DND-41 (cell line): Measurements from ENCODE around the gene GALNT18.

ENCODE experiments used
- EZH2 ChIP-seq: IDR thresholded peaks from 3 replicates; pipeline ENCODE4 v1.6.1; 2012; ENCODE audit warnings: borderline replicate concordance, low read depth, mild to moderate bottlenecking, moderate library complexity, low read length, inconsistent platforms; ENCODE audit not compliant: severe bottlenecking
- TF ChIP-seq, protein P1 (sequence below): IDR thresholded peaks from 2 replicates; pipeline ENCODE4 v1.5.1; 2012; ENCODE audit warnings: borderline replicate concordance, low read length, moderate library complexity, mild to moderate bottlenecking; ENCODE audit not compliant: poor library complexity, severe bottlenecking; ENCODE audit errors: extremely low read depth

DNA sequence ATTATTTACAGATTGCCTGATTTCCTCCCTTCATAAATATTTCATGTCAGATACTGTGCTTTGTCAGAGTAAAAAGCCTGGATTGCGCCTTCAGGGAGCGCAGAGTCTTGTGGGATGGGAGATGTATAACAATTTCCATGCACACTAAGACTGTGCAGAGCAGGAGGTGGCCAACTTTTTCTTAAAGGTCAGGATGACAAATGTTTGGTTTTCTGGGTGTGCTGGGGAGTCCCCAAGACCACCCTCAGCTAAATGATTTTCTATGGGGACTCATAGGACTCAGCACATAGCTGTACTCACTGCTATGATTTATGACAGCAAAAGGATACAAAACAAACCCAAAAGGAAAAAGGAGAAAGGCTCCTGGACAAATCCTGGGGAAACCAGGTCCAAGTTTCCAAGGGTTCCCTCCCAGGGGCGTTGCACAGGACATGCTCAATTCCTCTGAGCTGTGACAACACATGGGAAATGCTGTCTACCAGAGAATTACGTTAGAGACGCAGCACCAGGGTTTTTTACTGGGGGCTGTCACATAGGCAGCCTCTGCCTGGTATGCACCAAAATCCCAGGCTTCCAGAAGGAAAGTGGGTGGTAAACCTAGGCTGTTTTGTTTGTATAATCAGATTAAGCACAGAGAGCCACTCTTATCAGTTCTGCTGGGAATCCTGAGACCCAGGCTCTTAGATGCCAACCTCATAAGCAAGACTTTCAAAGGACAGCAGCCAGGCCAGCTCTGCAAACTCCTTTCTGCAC lies 327.8 kb downstream of the GALNT18 start:
- TF ChIP-seq, protein P1, sequence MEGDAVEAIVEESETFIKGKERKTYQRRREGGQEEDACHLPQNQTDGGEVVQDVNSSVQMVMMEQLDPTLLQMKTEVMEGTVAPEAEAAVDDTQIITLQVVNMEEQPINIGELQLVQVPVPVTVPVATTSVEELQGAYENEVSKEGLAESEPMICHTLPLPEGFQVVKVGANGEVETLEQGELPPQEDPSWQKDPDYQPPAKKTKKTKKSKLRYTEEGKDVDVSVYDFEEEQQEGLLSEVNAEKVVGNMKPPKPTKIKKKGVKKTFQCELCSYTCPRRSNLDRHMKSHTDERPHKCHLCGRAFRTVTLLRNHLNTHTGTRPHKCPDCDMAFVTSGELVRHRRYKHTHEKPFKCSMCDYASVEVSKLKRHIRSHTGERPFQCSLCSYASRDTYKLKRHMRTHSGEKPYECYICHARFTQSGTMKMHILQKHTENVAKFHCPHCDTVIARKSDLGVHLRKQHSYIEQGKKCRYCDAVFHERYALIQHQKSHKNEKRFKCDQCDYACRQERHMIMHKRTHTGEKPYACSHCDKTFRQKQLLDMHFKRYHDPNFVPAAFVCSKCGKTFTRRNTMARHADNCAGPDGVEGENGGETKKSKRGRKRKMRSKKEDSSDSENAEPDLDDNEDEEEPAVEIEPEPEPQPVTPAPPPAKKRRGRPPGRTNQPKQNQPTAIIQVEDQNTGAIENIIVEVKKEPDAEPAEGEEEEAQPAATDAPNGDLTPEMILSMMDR, result no peak
- TF ChIP-seq EZH2, result no peak
